Vagina (tissue), 2 donors: ENCODE data around the gene PRMT7.

Experiments
- CTCF ChIP-seq, 3 experiments: fragments of 450-650 bp in 2 of 3; fragments of 200-600 bp in 1 of 3; sonication (generic) in 1 of 3; IDR thresholded peaks; one replicate each; pipeline ENCODE4 v1.5.1; 2017 to 2019; ENCODE audit warnings: antibody characterized with exemption in 3 of 3, mild to moderate bottlenecking in 2 of 3, moderate library complexity in 2 of 3
- POLR2A ChIP-seq, 2 donors: fragments of 450-650 bp; IDR thresholded peaks; one replicate each; pipeline ENCODE4 v1.6.1; 2017; ENCODE audit warnings: antibody characterized with exemption in 2 of 2, mild to moderate bottlenecking in 2 of 2, moderate library complexity in 2 of 2
- POLR2AphosphoS5 ChIP-seq, 2 donors: sonication (generic); formaldehyde crosslinking; IDR thresholded peaks; one replicate each; pipeline ENCODE4 v1.9.0; 2017; ENCODE audit warnings: antibody characterized with exemption in 2 of 2, mild to moderate bottlenecking in 2 of 2, low read depth in 1 of 2; ENCODE audit not compliant: insufficient read depth in 1 of 2

GRCh38 chr16:68331879-68332410, 21.1 kb downstream of the PRMT7 start:
- TF ChIP-seq POLR2A (IDR thresholded peaks at IDR 0.05) (no peak), CTCF (IDR thresholded peaks at IDR 0.05) (no peak), POLR2AphosphoS5 (IDR thresholded peaks at IDR 0.05; ENCODE audit: insufficient read depth in 1 of 2, low read depth in 1 of 2) (no peak)
